Measurements from ENCODE around the gene USP7. TPM values are rescaled to one million over a fixed set of nuclear protein-coding genes. Genes with fewer than 3 reads are reported as not detected.

USP7 gene
- total RNA-seq, 1 donor from 2014 or later, result 55.3 TPM

- H3K4me3 ChIP-seq, result no peak overlapping the region
- DNase-seq (ENCODE audit: low spot score in 2 of 2), result no peak
- peaks cover 24 to 28% of the 10 kb centered on the region in 2 donors for H3K36me3 ChIP-seq
- no peaks in the 10 kb centered on the region for H3K9me3 ChIP-seq
- TF ChIP-seq CTCF (IDR thresholded peaks at IDR 0.05), result no peak
- H3K4me1 ChIP-seq, result peaks cover 0 to 7% of the 10 kb centered on the region in 2 donors
- H3K27me3 ChIP-seq, result no peaks in the 10 kb centered on the region
- intact Hi-C loops (cut with DNase I), result loop anchor here (5.0 kb wide), 1 partner anchor 75 kb away; the partner anchor contains the start of gene USP7
- H3K27ac ChIP-seq, result no peak overlapping the region
These were observed 76.3 kb downstream of the USP7 start for GRCh38 chr16:8887431-8887765.

GRCh38 chr16:8886593-8887430 is 76.9 kb downstream of the USP7 start:
- peaks cover 22 to 23% of the 10 kb centered on the region in 2 donors for H3K36me3 ChIP-seq
- DNase-seq (ENCODE audit: low spot score in 2 of 2), result no peak
- H3K27ac ChIP-seq, result no peak overlapping the region
- peaks cover 0 to 7% of the 10 kb centered on the region in 2 donors for H3K4me1 ChIP-seq
- H3K4me3 ChIP-seq, result no peak overlapping the region
- no peaks in the 10 kb centered on the region for H3K27me3 ChIP-seq
- intact Hi-C loops (cut with DNase I), result loop anchor here (5.0 kb wide), 1 partner anchor 75 kb away; the partner anchor contains the start of gene USP7
- H3K9me3 ChIP-seq, result no peaks in the 10 kb centered on the region
- TF ChIP-seq CTCF (IDR thresholded peaks at IDR 0.05), result no peak

GRCh38 chr16:8885674-8886592 is 77.8 kb downstream of the USP7 start:
- H3K9me3 ChIP-seq, result no peaks in the 10 kb centered on the region
- TF ChIP-seq CTCF (IDR thresholded peaks at IDR 0.05), result no peak
- H3K4me1 ChIP-seq, result peaks cover 0 to 7% of the 10 kb centered on the region in 2 donors
- no peak overlapping the region for H3K4me3 ChIP-seq
- DNase-seq (ENCODE audit: low spot score in 2 of 2), result no peak
- H3K27me3 ChIP-seq, result no peaks in the 10 kb centered on the region
- H3K27ac ChIP-seq, result no peak overlapping the region
- H3K36me3 ChIP-seq, result peaks cover 14 to 16% of the 10 kb centered on the region in 2 donors
- intact Hi-C loops (cut with DNase I), result loop anchor here (5.0 kb wide), 1 partner anchor 76 kb away; the partner anchor contains the start of gene USP7

- no peak for DNase-seq (ENCODE audit: low spot score in 2 of 2)
- Histone ChIP-seq H3K36me3 (no peaks in the 10 kb centered on the region), H3K4me1 (peaks cover 0 to 7% of the 10 kb centered on the region in 2 donors), H3K27me3 (no peaks in the 10 kb centered on the region), H3K27ac (no peak overlapping the region), H3K9me3 (no peaks in the 10 kb centered on the region), H3K4me3 (no peak overlapping the region)
- intact Hi-C loops (cut with DNase I), result loop anchor here (5.0 kb wide), 1 partner anchor 86 kb away; the partner anchor contains the start of genes PMM2 and TMEM186
- no peak for TF ChIP-seq CTCF (IDR thresholded peaks at IDR 0.05)
These were observed 80.9 kb downstream of the USP7 start for GRCh38 chr16:8882725-8883377.

GRCh38 chr16:8882041-8882617 is 81.6 kb downstream of the USP7 start, which contains the start of gene LITAFD:
Gene LITAFD, plus strand, starts transcription at chr16:8882351. Its CDS starts 2,005 bp downstream, at chr16:8884356.
- no peaks in the 10 kb centered on the region for H3K27me3 ChIP-seq
- no peak within 1 kb of the TSS for H3K4me3 ChIP-seq
- no peaks in the 10 kb centered on the region for H3K9me3 ChIP-seq
- intact Hi-C loops (cut with DNase I), result loop anchor here (5.0 kb wide), 1 partner anchor 85 kb away; the partner anchor contains the start of genes PMM2 and TMEM186
- TF ChIP-seq CTCF (IDR thresholded peaks at IDR 0.05), result no peak
- H3K27ac ChIP-seq, result no peak within 1 kb of the TSS
- H3K36me3 ChIP-seq, result no peaks in the 10 kb centered on the region
- DNase-seq (ENCODE audit: low spot score in 2 of 2), result no peak
- peaks cover 0 to 7% of the 10 kb centered on the region in 2 donors for H3K4me1 ChIP-seq

Measured in ascending aorta (tissue), 2 donors.